Measurements from ENCODE around the gene DENND2A.
"Not testable (repeated sequence)": the region's sequence is repeated elsewhere in the genome, so short reads cannot be mapped to it uniquely, and the experiment has no call there.

The DENND2A gene

GRCh38 chr7:140551355-140552239, 89.0 kb downstream of the DENND2A start:
- no peak for DNase-seq (ENCODE audit: low read depth in 2 of 2)

DNA sequence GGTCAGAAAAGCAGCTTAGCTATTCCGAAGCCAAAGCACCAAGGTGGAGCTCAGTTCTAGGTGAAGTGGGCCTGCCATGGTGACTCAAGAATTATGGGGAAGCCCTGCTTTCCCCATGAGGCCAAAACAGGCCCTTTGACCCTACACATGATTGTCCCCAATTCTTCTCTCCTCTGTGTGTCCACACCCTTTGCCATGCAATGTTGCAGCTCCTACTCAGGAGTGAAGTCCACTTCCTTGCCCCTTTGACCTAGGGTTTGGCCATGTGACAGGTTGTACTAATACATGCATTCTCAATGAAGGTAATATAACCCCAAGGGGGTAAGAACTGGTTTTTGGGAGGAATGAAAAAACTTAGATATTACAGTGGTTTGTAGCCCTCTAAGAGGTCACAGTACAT, 93.7 kb downstream of the DENND2A start:
- no peak for DNase-seq (ENCODE audit: low read depth in 2 of 2)

- no peak for DNase-seq (ENCODE audit: low read depth in 2 of 2)
Observed at GRCh38 chr7:140544388-140544826, 96.2 kb downstream of the DENND2A start.

DNA sequence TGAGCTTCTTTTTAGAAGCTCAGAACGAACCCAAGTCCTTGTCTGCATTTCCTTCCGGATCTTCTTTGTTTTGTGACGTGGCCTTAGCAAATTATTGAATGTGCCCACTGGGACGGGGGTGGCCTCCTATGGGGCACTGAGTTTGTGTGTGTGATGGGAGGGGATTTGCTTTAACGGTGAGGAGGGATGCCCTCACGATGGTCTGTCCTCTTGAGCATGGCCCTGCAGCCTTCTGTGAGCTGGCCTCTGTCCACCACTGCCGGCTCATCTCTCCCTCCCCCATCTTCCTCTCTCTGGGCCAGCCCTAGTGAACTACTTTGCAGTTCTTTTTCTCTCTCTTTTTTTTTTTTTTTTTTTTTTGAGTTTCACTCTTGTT, 98.4 kb downstream of the DENND2A start:
- DNase-seq (ENCODE audit: low read depth in 2 of 2): no peak

DNA sequence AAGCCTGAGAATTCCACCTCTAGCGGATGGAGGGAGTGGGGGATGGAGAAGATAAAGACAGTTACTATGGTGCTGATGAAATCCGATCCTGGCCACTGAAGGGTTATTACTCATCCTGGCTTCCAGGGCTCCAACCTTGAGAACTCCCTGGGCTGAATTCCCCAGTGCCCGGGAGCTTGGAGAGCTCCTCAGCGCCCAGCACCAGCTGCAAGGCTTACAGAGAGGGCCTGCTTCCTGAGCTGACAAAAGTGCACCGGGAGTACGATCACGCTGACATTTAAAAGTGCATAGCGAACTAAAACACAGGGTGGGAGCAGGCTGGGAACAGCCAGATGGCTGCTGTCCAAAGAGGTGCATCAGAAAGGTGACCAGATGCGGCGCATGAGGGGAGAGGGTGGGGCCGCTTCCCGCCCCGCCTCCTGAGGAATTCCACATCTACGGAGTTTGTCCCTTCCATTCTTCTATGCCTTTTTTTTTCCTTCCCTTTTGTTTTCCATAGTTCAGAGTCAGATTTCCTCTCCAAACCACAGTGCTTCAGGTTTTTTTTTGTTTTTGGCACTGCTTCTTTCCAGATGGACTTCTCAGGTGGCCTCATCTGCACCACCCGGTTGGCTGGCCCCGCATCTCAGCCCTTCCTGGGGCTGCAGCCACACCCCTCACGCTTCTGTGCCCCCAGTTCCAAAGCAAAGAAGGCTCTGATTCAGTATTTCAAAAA, 98.9 kb downstream of the DENND2A start:
- DNase-seq (ENCODE audit: low read depth in 2 of 2): no peak

GRCh38 chr7:140541176-140541512, 99.5 kb downstream of the DENND2A start:
- DNase-seq (ENCODE audit: low read depth in 2 of 2): no peak

GRCh38 chr7:140540136-140540777, 100.4 kb downstream of the DENND2A start:
- DNase-seq (ENCODE audit: low read depth in 2 of 2): no peak

DNA sequence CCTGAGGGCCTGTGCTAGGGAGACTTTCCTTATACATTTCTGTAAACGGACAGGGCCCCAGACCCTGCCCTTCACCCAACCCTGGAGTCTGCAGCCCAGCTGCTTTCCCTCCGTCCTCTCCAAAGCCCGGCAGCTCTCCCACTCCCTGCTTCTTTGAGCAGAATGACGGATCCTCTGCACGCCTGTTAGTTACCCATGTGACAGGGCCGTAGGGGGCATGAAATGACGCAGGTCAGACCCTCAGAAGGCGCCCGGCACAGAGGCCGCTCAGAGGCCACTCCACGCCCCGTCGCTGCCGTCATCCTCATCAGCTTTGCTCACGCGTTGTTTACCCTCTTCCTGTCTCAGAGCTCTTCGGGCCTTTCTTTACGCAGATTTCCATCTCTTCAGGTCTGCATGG, 101.2 kb downstream of the DENND2A start:
- DNase-seq (ENCODE audit: low read depth in 2 of 2): no peak

DNA sequence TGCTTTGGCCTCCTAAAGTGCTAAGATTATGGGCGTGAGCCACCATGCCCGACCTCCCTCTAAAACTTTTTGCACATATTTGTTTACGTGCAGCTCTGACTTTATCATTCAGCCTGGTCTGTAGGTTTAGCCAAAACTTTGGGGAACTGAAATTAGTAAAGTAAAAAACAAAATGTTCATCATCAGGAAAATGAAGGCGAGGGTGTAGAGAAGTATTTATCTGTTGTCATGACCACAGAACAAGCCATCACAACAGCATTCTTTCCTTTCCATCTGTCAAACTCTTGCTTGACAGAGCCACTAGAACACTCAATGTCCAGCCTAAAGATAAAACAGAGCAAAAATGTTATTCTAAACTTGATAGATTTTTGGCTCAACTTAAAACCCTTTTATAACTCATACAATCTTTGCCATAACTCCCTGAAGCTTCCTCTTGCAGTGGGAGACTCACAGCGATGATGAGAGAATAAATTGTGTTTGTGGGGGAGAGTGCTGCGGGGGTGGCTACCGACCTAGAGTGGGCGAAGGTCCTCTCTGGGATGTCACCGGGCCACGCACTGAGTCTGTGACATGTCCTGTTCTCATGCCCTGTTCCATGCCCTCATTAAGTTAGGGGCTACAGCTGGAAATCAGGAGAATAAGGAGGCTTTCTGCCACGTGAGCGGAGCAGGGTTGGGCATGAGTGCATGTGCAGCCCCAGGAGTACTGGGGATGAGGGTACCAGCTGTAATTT, 102.7 kb downstream of the DENND2A start:
- no peak for DNase-seq (ENCODE audit: low read depth in 2 of 2)

DNA sequence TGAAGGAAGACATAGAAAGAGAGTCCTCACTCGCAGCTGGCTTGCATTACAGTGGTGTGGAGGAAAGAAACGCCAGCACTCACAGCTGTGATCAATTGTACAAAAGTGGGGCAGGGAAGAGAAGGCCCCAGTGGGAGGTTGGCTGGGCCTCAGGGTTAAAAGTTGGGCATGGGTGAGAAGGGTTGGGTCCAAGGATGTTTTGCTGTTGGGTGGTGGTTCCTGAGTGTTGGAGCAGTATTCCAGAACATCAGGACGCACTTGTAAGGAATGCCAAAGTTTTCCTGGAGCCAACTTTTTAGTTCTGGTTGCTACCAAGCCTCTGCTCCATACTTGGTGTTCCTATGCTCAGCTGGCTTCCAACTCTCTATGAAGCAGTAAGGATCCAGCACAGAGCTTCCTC, 105.9 kb downstream of the DENND2A start:
- no peak for DNase-seq (ENCODE audit: low read depth in 2 of 2)

GRCh38 chr7:140533394-140533872, 107.2 kb downstream of the DENND2A start:
- no peak for DNase-seq (ENCODE audit: low read depth in 2 of 2)

DNA sequence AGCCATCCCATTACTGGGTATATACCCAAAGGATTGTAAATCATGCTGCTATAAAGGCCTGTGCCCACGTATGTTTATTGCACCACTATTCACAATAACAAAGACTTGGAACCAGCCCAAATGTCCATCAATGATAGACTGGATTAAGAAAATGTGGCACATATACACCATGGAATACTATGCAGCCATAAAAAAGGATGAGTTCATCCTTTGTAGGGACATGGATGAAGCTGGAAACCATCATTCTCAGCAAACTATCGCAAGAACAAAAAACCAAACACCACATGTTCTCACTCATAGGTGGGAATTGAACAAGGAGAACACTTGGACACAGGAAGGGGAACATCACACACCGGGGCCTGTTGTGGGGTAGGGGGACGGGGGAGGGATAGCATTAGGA, 111.2 kb downstream of the DENND2A start:
- DNase-seq (ENCODE audit: low read depth in 2 of 2): not testable (repeated sequence)

DNA sequence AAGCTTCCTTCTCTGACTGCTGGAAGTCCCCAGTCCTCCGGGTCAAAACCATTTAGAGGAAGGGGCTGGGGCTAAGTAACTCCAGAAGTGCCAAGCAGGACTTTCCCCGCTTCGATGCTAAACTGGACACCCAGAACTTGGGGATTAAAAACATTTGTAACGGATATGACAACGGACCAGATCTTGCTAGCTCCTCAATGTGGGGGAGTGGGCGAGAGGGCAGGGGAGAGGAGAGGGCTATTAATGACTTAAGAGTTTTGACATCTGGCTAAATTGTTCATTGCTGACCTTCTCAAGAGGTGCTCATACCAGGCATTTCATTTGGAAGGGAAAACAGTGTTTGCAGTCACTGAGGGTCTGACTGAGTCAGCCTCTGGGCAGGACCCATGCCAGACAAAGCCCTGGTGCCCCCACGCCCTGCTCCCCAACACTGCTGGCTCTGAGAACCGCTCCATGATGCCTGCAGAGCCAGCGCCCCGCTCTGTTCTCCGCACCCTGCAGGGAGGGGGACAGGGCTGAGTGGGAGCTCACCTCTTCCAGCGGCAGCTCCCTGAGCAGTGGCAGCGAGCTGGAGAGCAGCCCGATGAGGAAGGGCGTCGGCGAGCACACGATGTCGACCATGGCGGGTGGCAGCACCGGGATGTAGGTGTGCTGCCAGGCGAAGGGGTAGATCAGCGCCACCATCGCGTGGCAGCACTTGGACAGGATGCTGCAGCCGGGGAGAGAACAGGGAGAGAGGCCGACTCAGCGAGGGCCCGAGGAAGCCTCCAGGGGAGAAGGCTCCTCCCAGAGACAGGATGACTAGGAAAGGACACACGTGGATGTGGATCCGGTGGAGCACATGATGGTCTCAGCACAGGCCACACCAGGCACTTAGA, 113.6 kb downstream of the DENND2A start:
- no peak for DNase-seq (ENCODE audit: low read depth in 2 of 2)

DNA sequence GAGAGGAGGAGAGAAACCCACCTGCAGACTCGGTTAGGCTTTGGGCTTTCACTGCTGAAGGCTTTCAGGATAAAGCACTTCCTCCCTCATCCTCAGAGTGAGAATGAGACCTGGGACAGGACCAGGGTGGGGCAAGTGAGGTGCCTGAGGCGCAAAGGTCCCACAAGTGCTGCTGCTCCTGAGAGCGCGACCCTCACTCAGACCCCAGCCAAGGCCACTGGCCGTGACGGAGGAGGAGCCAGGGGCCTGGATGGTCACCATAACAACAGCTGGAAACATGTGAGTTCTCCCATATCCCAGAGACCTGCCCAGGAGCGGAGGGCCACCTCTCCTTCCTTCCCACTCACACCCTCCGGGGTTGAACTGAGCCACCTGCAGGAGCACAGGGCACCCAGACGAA, 114.4 kb downstream of the DENND2A start:
- DNase-seq (ENCODE audit: low read depth in 2 of 2): no peak

DNA sequence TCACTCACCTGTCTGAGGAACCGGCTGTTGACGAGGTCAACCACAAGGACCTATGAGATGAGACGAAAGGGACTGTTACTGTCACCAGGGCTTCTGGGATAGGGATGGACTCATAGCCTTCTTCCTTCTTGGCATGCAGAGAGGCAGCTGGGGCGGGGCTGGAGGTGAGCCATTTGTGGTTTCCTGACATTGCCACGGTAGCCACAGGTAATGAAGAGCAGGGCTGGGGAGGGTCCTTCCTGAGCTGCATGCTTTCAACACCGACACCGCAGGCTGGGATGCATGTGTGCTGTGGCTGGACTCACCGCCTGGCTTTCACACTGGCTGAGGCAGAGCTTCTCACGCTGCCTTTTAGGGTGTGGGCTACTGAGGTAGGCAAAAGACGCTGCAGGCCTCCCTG, 114.9 kb downstream of the DENND2A start:
- peak; percentile 21 to 22 for DNase-seq (ENCODE audit: low read depth in 2 of 2)

DNA sequence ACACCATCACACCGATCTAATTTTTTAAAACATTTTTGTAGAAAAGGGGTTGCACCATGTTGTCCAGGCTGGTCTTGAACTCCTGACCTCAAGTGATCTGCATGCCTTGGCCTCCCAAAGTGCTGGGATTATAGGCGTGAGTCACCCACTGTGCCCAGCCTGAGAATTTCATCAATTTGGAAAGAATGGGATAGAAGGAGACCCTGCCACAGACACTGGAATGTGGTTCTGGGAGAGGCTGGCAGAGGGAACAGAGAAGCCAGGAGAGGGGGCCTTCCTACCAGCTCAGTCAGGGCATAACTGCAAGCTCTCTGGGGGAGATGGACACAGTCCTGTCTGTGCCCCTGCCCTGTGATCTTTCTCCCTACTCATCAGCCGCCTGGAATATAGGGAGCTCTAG, 119.2 kb downstream of the DENND2A start:
- DNase-seq (ENCODE audit: low read depth in 2 of 2): no peak

DNA sequence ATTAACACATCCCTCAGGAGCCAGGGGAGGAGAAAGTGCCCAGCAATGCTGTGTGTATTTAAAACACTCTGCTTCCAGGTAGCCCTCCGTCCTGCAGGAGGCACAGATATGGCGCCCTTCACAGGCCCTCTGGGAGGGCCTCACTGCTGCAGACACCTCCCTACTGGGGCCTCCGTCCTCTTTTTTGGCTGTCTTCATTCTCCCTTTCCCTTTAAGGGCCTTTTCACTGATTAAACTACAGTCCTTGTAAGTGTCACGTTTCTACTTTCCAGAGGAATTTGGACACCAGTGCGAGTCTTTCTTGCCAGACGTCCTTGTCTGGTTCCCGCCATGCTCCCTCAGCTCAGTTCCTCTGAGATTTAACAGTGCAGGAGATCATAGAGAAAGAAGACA, 121.6 kb downstream of the DENND2A start:
- DNase-seq (ENCODE audit: low read depth in 2 of 2): no peak

DNA sequence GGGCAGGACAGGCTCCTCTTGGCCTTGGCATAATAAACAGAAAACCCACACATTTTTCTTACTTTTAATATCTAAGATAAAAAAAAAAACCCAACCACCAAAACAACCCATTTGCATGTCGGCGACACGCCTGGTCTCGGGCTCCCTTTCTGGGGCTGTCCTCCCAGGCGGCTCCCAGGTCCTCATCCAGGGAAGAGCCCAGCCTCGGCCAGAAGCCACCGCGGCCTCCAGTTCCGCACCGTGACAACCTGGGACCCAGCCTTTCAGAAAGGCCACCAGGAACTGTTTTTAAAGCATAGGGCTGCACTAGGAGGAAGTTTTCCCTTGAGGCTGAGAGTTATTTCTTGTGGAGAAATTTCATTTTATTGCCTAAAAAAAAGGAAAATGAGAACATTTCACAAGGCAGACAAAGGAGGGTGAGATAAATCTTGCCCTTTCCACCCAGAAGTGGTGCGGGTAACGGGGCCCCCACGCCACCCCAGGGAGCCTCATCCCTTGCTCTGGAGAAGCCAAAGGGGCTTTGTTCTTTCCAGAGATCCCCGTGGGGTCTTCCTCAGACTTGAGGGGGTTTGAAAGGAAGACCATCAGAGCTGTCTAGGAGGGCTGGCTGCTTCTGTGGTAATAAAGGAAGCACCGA, 122.1 kb downstream of the DENND2A start:
- DNase-seq (ENCODE audit: low read depth in 2 of 2): no peak

DNA sequence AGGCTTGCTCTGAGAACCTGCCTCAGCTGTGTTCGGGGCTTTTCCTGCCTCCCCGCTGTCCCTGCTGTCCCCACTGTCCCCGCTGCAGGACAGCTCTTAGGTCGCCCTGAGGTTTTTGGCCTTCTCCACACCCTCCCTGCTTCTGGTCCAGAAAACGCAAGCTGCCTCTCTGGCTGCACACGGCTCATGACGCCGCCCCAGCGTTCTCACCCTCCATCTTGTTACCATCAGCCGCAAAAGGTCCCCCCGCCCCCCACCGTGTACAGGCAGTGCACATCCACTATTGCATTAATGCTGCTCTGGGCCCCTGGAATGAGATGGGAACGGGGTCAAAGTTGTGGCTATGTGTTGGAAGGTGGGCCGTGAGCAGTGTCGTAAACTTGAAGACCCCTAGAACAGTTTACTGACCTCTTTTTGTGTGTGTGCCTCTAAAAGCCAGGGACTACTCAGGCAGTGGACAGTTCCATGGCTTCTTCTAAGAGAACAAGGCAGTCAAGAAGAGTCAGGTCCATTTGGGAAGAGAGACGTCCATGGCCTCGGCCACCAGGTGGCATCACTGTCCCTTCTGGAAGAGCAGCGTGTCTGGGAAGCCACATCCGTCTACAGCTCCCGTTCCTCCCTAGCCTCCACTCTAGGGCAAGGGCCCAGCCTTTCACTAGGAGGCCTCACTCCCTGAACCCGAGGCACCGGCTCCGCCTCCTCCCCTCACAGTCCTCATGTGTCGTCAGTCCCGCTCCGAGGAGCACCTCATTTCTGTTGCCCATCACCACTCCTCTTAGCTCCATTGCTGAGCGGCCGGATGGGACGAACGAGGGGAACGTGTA, 122.9 kb downstream of the DENND2A start:
- peak; percentile 42 to 45 for DNase-seq (ENCODE audit: low read depth in 2 of 2)
